HG02610 (cell line): ENCODE measurements around the gene ETS1.

ENCODE experiments used
- ATAC-seq: cut with Tn5 transposase; IDR thresholded peaks from one replicate; pipeline ENCODE4 v1.9.1; 2021; ENCODE audit warnings: mild to moderate bottlenecking, moderate library complexity; ENCODE audit not compliant: unreplicated experiment

The ETS1 gene

GRCh38 chr11:128596250-128596649 lies 8.9 kb upstream of the ETS1 start:
- peak; percentile 59 for ATAC-seq

- ATAC-seq: no peak
Observed at GRCh38 chr11:128595775-128596174, 8.4 kb upstream of the ETS1 start.

- no peak for ATAC-seq
Observed at GRCh38 chr11:128595221-128595620, 7.9 kb upstream of the ETS1 start.

GRCh38 chr11:128594226-128594625 lies 6.9 kb upstream of the ETS1 start:
- no peak for ATAC-seq

- no peak for ATAC-seq
Observed at GRCh38 chr11:128593281-128593680, 5.9 kb upstream of the ETS1 start.

- ATAC-seq: no peak
Observed at GRCh38 chr11:128592454-128592853, 5.1 kb upstream of the ETS1 start.

GRCh38 chr11:128590587-128590986 lies 3.2 kb upstream of the ETS1 start:
- no peak for ATAC-seq

- no peak for ATAC-seq
Observed at GRCh38 chr11:128589998-128590397, 2.6 kb upstream of the ETS1 start.

GRCh38 chr11:128588093-128588492 lies 735 bp upstream of the ETS1 start:
- ATAC-seq: no peak

GRCh38 chr11:128586689-128587088 lies 669 bp downstream of the ETS1 start:
- no peak for ATAC-seq

- no peak for ATAC-seq
Observed at GRCh38 chr11:128585498-128586238, 1.7 kb downstream of the ETS1 start.

- no peak for ATAC-seq
Observed at GRCh38 chr11:128584253-128584652, 3.1 kb downstream of the ETS1 start.

GRCh38 chr11:128582496-128583366 lies 4.6 kb downstream of the ETS1 start:
- ATAC-seq: no peak

- ATAC-seq: no peak
Observed at GRCh38 chr11:128581561-128582272, 5.6 kb downstream of the ETS1 start.

- ATAC-seq: no peak
Observed at GRCh38 chr11:128580612-128581011, 6.7 kb downstream of the ETS1 start.

- ATAC-seq: peak; percentile 68
Observed at GRCh38 chr11:128579798-128580504, 7.4 kb downstream of the ETS1 start.

- no peak for ATAC-seq
Observed at GRCh38 chr11:128576555-128576954, 10.8 kb downstream of the ETS1 start.

- ATAC-seq: no peak
Observed at GRCh38 chr11:128575961-128576350, 11.4 kb downstream of the ETS1 start.

GRCh38 chr11:128575174-128575960 lies 12.0 kb downstream of the ETS1 start:
- ATAC-seq: peak; percentile 17

- ATAC-seq: peak; percentile 46
Observed at GRCh38 chr11:128574576-128575011, 12.8 kb downstream of the ETS1 start.
